GM18873 (cell line): ENCODE measurements around the gene CALB2.
"Not testable (repeated sequence)": the region's sequence is repeated elsewhere in the genome, so short reads cannot be mapped to it uniquely, and the experiment has no call there.

ENCODE experiments used
- ATAC-seq: cut with Tn5 transposase; IDR thresholded peaks from one replicate; pipeline ENCODE4 v1.9.1; 2021; ENCODE audit warnings: mild to moderate bottlenecking, moderate library complexity, moderate number of reproducible peaks; ENCODE audit not compliant: unreplicated experiment, low FRiP score

The CALB2 gene

GRCh38 chr16:71358464-71358998, at the start of gene CALB2:
CALB2 (plus strand) TSS chr16:71358723; CDS start chr16:71358793, 70 bp downstream.
- peak; percentile 47 for ATAC-seq

- ATAC-seq, result no peak
Observed at GRCh38 chr16:71311553-71312158, 46.9 kb upstream of the CALB2 start.

- not testable (repeated sequence) for ATAC-seq
Observed at GRCh38 chr16:71313591-71313990, 44.9 kb upstream of the CALB2 start.

GRCh38 chr16:71315269-71315668, 43.3 kb upstream of the CALB2 start:
- no peak for ATAC-seq

GRCh38 chr16:71319999-71320398, 38.5 kb upstream of the CALB2 start:
- no peak for ATAC-seq

GRCh38 chr16:71327720-71328119, 30.8 kb upstream of the CALB2 start:
- no peak for ATAC-seq

- no peak for ATAC-seq
Observed at GRCh38 chr16:71328151-71328550, 30.4 kb upstream of the CALB2 start.

GRCh38 chr16:71337631-71338030, 20.9 kb upstream of the CALB2 start:
- ATAC-seq, result no peak

GRCh38 chr16:71338193-71338592, 20.3 kb upstream of the CALB2 start:
- ATAC-seq, result no peak

- no peak for ATAC-seq
Observed at GRCh38 chr16:71338632-71339031, 19.9 kb upstream of the CALB2 start.

GRCh38 chr16:71339236-71340171, 19.0 kb upstream of the CALB2 start:
- ATAC-seq, result no peak

- ATAC-seq, result no peak
Observed at GRCh38 chr16:71340406-71340805, 18.1 kb upstream of the CALB2 start.

GRCh38 chr16:71341881-71342280, 16.6 kb upstream of the CALB2 start:
- no peak for ATAC-seq

- ATAC-seq, result no peak
Observed at GRCh38 chr16:71343078-71343477, 15.4 kb upstream of the CALB2 start.

GRCh38 chr16:71344315-71344905, 14.1 kb upstream of the CALB2 start:
- no peak for ATAC-seq

GRCh38 chr16:71345031-71345430, 13.5 kb upstream of the CALB2 start:
- no peak for ATAC-seq

- no peak for ATAC-seq
Observed at GRCh38 chr16:71347146-71347545, 11.4 kb upstream of the CALB2 start.

- no peak for ATAC-seq
Observed at GRCh38 chr16:71348262-71349085, 10.0 kb upstream of the CALB2 start.

GRCh38 chr16:71350821-71351557, 7.5 kb upstream of the CALB2 start:
- ATAC-seq, result no peak

GRCh38 chr16:71351558-71351901, 7.0 kb upstream of the CALB2 start:
- no peak for ATAC-seq
